ENCODE results near the gene PARP14.

DNA sequence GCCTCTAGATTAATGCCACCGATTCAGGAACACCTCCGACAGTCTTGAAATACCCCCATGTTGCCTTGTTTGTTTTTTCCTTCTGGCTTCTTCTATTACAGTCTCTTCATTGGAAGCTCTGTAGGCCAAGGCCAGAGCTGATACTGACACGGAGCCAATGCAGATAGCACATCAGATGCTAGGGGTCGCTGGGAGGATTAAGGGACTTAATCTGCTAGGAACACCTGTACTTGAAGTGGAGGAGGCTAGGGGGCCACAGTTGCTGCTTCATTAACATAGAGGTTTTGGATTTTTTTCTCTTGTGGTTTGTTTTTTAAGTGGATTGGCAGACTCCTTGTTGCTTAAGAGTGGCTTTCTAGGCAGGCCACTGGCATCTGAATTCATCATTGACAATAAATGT lies 49.6 kb downstream of the PARP14 start:
- TF ChIP-seq POLR2AphosphoS5 (IDR thresholded peaks at IDR 0.05; ENCODE audit: insufficient read depth, low read depth, low read length) (no peak), EZH2 (IDR thresholded peaks at IDR 0.05; ENCODE audit: borderline replicate concordance, low read depth, low read length, severe bottlenecking) (no peak), POLR2A (IDR thresholded peaks at IDR 0.05; ENCODE audit: low read depth, low read length) (no peak), JUN (IDR thresholded peaks at IDR 0.05; ENCODE audit: borderline replicate concordance, insufficient read depth, insufficient read length, low read depth) (no peak)
- TF ChIP-seq, protein P1, sequence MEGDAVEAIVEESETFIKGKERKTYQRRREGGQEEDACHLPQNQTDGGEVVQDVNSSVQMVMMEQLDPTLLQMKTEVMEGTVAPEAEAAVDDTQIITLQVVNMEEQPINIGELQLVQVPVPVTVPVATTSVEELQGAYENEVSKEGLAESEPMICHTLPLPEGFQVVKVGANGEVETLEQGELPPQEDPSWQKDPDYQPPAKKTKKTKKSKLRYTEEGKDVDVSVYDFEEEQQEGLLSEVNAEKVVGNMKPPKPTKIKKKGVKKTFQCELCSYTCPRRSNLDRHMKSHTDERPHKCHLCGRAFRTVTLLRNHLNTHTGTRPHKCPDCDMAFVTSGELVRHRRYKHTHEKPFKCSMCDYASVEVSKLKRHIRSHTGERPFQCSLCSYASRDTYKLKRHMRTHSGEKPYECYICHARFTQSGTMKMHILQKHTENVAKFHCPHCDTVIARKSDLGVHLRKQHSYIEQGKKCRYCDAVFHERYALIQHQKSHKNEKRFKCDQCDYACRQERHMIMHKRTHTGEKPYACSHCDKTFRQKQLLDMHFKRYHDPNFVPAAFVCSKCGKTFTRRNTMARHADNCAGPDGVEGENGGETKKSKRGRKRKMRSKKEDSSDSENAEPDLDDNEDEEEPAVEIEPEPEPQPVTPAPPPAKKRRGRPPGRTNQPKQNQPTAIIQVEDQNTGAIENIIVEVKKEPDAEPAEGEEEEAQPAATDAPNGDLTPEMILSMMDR (IDR thresholded peaks at IDR 0.05; ENCODE audit: extremely low read depth in 1 of 2, insufficient read depth in 1 of 2, low read depth in 1 of 2, low read length in 2 of 2), result no peak

All from endothelial cell of umbilical vein (primary cell).